GM18858 (cell line): Measurements from ENCODE around the gene AGPS.
A peak's percentile ranks its signal among the peaks of the same experiment; 100 is the strongest.
"Not testable (repeated sequence)": the region's sequence is repeated elsewhere in the genome, so short reads cannot be mapped to it uniquely, and the experiment has no call there.

Experiments used
- ATAC-seq: cut with Tn5 transposase; IDR thresholded peaks from one replicate; pipeline ENCODE4 v1.9.1; 2021; ENCODE audit not compliant: unreplicated experiment

The AGPS gene

GRCh38 chr2:177547772-177548171, 155.2 kb downstream of the AGPS start:
- no peak for ATAC-seq

- no peak for ATAC-seq
Observed at GRCh38 chr2:177548636-177549035, 156.1 kb downstream of the AGPS start.

GRCh38 chr2:177549171-177549570, 156.6 kb downstream of the AGPS start:
- ATAC-seq = no peak

GRCh38 chr2:177550264-177551200, 158.0 kb downstream of the AGPS start:
- ATAC-seq = no peak

- ATAC-seq = not testable (repeated sequence)
Observed at GRCh38 chr2:177551360-177551759, 158.8 kb downstream of the AGPS start.

- no peak for ATAC-seq
Observed at GRCh38 chr2:177551989-177552421, 159.4 kb downstream of the AGPS start.

GRCh38 chr2:177552422-177553175, 160.0 kb downstream of the AGPS start:
- ATAC-seq = peak; percentile 85

GRCh38 chr2:177553176-177553884, 160.8 kb downstream of the AGPS start:
- no peak for ATAC-seq

- no peak for ATAC-seq
Observed at GRCh38 chr2:177554365-177554764, 161.8 kb downstream of the AGPS start.

GRCh38 chr2:177556153-177556552, 163.6 kb downstream of the AGPS start:
- no peak for ATAC-seq

GRCh38 chr2:177557794-177558193, 165.2 kb downstream of the AGPS start:
- ATAC-seq = no peak

GRCh38 chr2:177559638-177560037, 167.1 kb downstream of the AGPS start:
- ATAC-seq = no peak

GRCh38 chr2:177568390-177568789, 175.8 kb downstream of the AGPS start:
- no peak for ATAC-seq

- ATAC-seq = no peak
Observed at GRCh38 chr2:177568893-177569292, 176.3 kb downstream of the AGPS start.

- no peak for ATAC-seq
Observed at GRCh38 chr2:177572236-177572671, 179.7 kb downstream of the AGPS start.

GRCh38 chr2:177573120-177573519, 180.5 kb downstream of the AGPS start:
- ATAC-seq = no peak

- no peak for ATAC-seq
Observed at GRCh38 chr2:177574356-177574755, 181.8 kb downstream of the AGPS start.

GRCh38 chr2:177575358-177575757, 182.8 kb downstream of the AGPS start:
- ATAC-seq = no peak

- no peak for ATAC-seq
Observed at GRCh38 chr2:177577075-177577474, 184.5 kb downstream of the AGPS start.

- no peak for ATAC-seq
Observed at GRCh38 chr2:177578454-177578853, 185.9 kb downstream of the AGPS start.

- no peak for ATAC-seq
Observed at GRCh38 chr2:177579486-177580036, 187.0 kb downstream of the AGPS start.
